ENCODE measurements around the gene CFLAR.

- no peak for TF ChIP-seq CTCF (IDR thresholded peaks at IDR 0.05)
- no peak for TF ChIP-seq POLR2A (IDR thresholded peaks at IDR 0.05)
Measured at GRCh38 chr2:201223089-201224073, 107.4 kb downstream of the CFLAR start.
